ENCODE data around the gene CARD9. TPM values are rescaled to one million over a fixed set of nuclear protein-coding genes. Genes with fewer than 3 reads are reported as not detected.

Gene CARD9
- total RNA-seq, 2 donors from 2014 or later = 1.2 to 1.7 TPM

- intact Hi-C loops (cut with DNase I) = loop anchor here (10.0 kb wide), 1 partner anchor 59 kb away; the partner anchor contains the start of gene SNAPC4
- H3K4me3 ChIP-seq = no peak overlapping the region
- TF ChIP-seq CTCF (IDR thresholded peaks at IDR 0.05) = no peak
- H3K36me3 ChIP-seq = no peaks in the 10 kb centered on the region
- H3K27ac ChIP-seq = no peak overlapping the region
- H3K4me1 ChIP-seq = no peaks in the 10 kb centered on the region
- no peaks in the 10 kb centered on the region for H3K9me3 ChIP-seq
- no peaks in the 10 kb centered on the region for H3K27me3 ChIP-seq
- DNase-seq = no peak
- H3K9ac ChIP-seq (ENCODE audit: low read depth in 2 of 2, low read length in 2 of 2) = peak overlapping the region in 1 of 2 donors; percentile 19
These were observed 27.4 kb downstream of the CARD9 start for GRCh38 chr9:136346157-136346481.

GRCh38 chr9:136345281-136346156 lies 27.9 kb downstream of the CARD9 start:
- TF ChIP-seq CTCF (IDR thresholded peaks at IDR 0.05) = peak; percentile 36
- H3K9ac ChIP-seq (ENCODE audit: low read depth in 2 of 2, low read length in 2 of 2) = peak overlapping the region in 1 of 2 donors; percentile 19
- no peaks in the 10 kb centered on the region for H3K4me1 ChIP-seq
- DNase-seq = peak; percentile 61
- H3K4me3 ChIP-seq = no peak overlapping the region
- H3K27me3 ChIP-seq = no peaks in the 10 kb centered on the region
- no peaks in the 10 kb centered on the region for H3K9me3 ChIP-seq
- H3K36me3 ChIP-seq = no peaks in the 10 kb centered on the region
- intact Hi-C loops (cut with DNase I) = loop anchor here (10.0 kb wide), 1 partner anchor 59 kb away; the partner anchor contains the start of gene SNAPC4
- H3K27ac ChIP-seq = peak overlapping the region; percentile 17

GRCh38 chr9:136344544-136345280 lies 28.8 kb downstream of the CARD9 start:
- H3K9ac ChIP-seq (ENCODE audit: low read depth in 2 of 2, low read length in 2 of 2) = no peak overlapping the region
- intact Hi-C loops (cut with DNase I) = loop anchor here (10.0 kb wide), 1 partner anchor 60 kb away; the partner anchor contains the start of gene SNAPC4
- H3K27me3 ChIP-seq = no peaks in the 10 kb centered on the region
- no peaks in the 10 kb centered on the region for H3K4me1 ChIP-seq
- no peaks in the 10 kb centered on the region for H3K36me3 ChIP-seq
- DNase-seq = no peak
- H3K4me3 ChIP-seq = no peak overlapping the region
- H3K9me3 ChIP-seq = no peaks in the 10 kb centered on the region
- no peak overlapping the region for H3K27ac ChIP-seq
- no peak for TF ChIP-seq CTCF (IDR thresholded peaks at IDR 0.05)

GRCh38 chr9:136343884-136344269 lies 29.6 kb downstream of the CARD9 start:
- DNase-seq = no peak
- no peak overlapping the region for H3K27ac ChIP-seq
- intact Hi-C loops (cut with DNase I) = loop anchor here (10.0 kb wide), 1 partner anchor 61 kb away; the partner anchor contains the start of gene SNAPC4

More at GRCh38 chr9:136343884-136344269, 29.6 kb downstream of the CARD9 start:
- H3K9ac ChIP-seq (ENCODE audit: low read depth in 2 of 2, low read length in 2 of 2) = no peak overlapping the region
- no peaks in the 10 kb centered on the region for H3K27me3 ChIP-seq
- H3K36me3 ChIP-seq = no peaks in the 10 kb centered on the region
- no peak overlapping the region for H3K4me3 ChIP-seq
- H3K9me3 ChIP-seq = no peaks in the 10 kb centered on the region
- H3K4me1 ChIP-seq = no peaks in the 10 kb centered on the region
- no peak for TF ChIP-seq CTCF (IDR thresholded peaks at IDR 0.05)
